Measurements from ENCODE around the gene PORCN.

Gene PORCN

GRCh38 chrX:48508400-48509244 is at the start of gene PORCN:
Gene PORCN, plus strand, starts transcription at chrX:48508992. Its CDS starts 829 bp downstream, at chrX:48509821.
- DNase-seq: peak; percentile 28

GRCh38 chrX:48459483-48459882 is 49.3 kb upstream of the PORCN start:
- DNase-seq: no peak

GRCh38 chrX:48460031-48460430 is 48.8 kb upstream of the PORCN start:
- no peak for DNase-seq

- no peak for DNase-seq
Observed at GRCh38 chrX:48460606-48461005, 48.2 kb upstream of the PORCN start.

- DNase-seq: no peak
Observed at GRCh38 chrX:48461830-48462229, 47.0 kb upstream of the PORCN start.

- no peak for DNase-seq
Observed at GRCh38 chrX:48465336-48465933, 43.4 kb upstream of the PORCN start.

- DNase-seq: no peak
Observed at GRCh38 chrX:48466696-48467095, 42.1 kb upstream of the PORCN start.

- DNase-seq: no peak
Observed at GRCh38 chrX:48467281-48467761, 41.5 kb upstream of the PORCN start.

- no peak for DNase-seq
Observed at GRCh38 chrX:48468247-48468671, 40.5 kb upstream of the PORCN start.

- no peak for DNase-seq
Observed at GRCh38 chrX:48468693-48469691, 39.8 kb upstream of the PORCN start.

GRCh38 chrX:48470110-48470832 is 38.5 kb upstream of the PORCN start, which contains the start of gene SLC38A5:
Gene SLC38A5, minus strand, starts transcription at chrX:48470260. Its CDS starts 2,336 bp downstream, at chrX:48467924.
- no peak for DNase-seq

GRCh38 chrX:48470833-48471118 is 38.0 kb upstream of the PORCN start:
- no peak for DNase-seq

GRCh38 chrX:48471504-48471903 is 37.3 kb upstream of the PORCN start:
- no peak for DNase-seq

GRCh38 chrX:48472225-48472624 is 36.6 kb upstream of the PORCN start:
- no peak for DNase-seq

- no peak for DNase-seq
Observed at GRCh38 chrX:48472851-48473703, 35.7 kb upstream of the PORCN start.

- no peak for DNase-seq
Observed at GRCh38 chrX:48473704-48473990, 35.1 kb upstream of the PORCN start.

- no peak for DNase-seq
Observed at GRCh38 chrX:48474127-48474526, 34.7 kb upstream of the PORCN start.

- no peak for DNase-seq
Observed at GRCh38 chrX:48474581-48474980, 34.2 kb upstream of the PORCN start.

- no peak for DNase-seq
Observed at GRCh38 chrX:48475296-48475695, 33.5 kb upstream of the PORCN start.

GRCh38 chrX:48475774-48476577 is 32.8 kb upstream of the PORCN start, which contains the start of gene FTSJ1:
Gene FTSJ1, plus strand, starts transcription at chrX:48476199. Its CDS starts 1,849 bp downstream, at chrX:48478048.
- peak; percentile 82 for DNase-seq

- no peak for DNase-seq
Observed at GRCh38 chrX:48476919-48477318, 31.9 kb upstream of the PORCN start.
